GM19463 (cell line): ENCODE measurements around the gene PBX2.
A peak's percentile ranks its signal among the peaks of the same experiment; 100 is the strongest.
"Not testable (repeated sequence)": the region's sequence is repeated elsewhere in the genome, so short reads cannot be mapped to it uniquely, and the experiment has no call there.

Experiments used
- ATAC-seq: cut with Tn5 transposase; IDR thresholded peaks from one replicate; pipeline ENCODE4 v1.9.1; 2021; ENCODE audit warnings: mild to moderate bottlenecking, moderate library complexity; ENCODE audit not compliant: unreplicated experiment

Gene PBX2

GRCh38 chr6:32190054-32190851 is at the start of gene PBX2:
PBX2 (minus strand) TSS chr6:32190202; CDS start chr6:32189915, 287 bp downstream.
- peak; percentile 60 for ATAC-seq

GRCh38 chr6:32239462-32239861 is 49.5 kb upstream of the PBX2 start:
- ATAC-seq, result no peak

GRCh38 chr6:32234934-32235333 is 44.9 kb upstream of the PBX2 start:
- ATAC-seq, result no peak

- ATAC-seq, result no peak
Measured at GRCh38 chr6:32226434-32226833, 36.4 kb upstream of the PBX2 start.

GRCh38 chr6:32224696-32225095 is 34.7 kb upstream of the PBX2 start:
- ATAC-seq, result peak; percentile 67

GRCh38 chr6:32223258-32224235 is 33.5 kb upstream of the PBX2 start, which contains the start of gene NOTCH4:
NOTCH4 (minus strand) TSS chr6:32224067; CDS start chr6:32223928, 139 bp downstream.
- ATAC-seq, result no peak

GRCh38 chr6:32222333-32223230 is 32.6 kb upstream of the PBX2 start:
- ATAC-seq, result no peak

- no peak for ATAC-seq
Measured at GRCh38 chr6:32220021-32220420, 30.0 kb upstream of the PBX2 start.

GRCh38 chr6:32218167-32218566 is 28.2 kb upstream of the PBX2 start:
- ATAC-seq, result no peak

GRCh38 chr6:32216998-32217397 is 27.0 kb upstream of the PBX2 start:
- no peak for ATAC-seq

GRCh38 chr6:32216285-32216684 is 26.3 kb upstream of the PBX2 start:
- no peak for ATAC-seq

- no peak for ATAC-seq
Measured at GRCh38 chr6:32215617-32216016, 25.6 kb upstream of the PBX2 start.

GRCh38 chr6:32214126-32214525 is 24.1 kb upstream of the PBX2 start:
- ATAC-seq, result no peak

- no peak for ATAC-seq
Measured at GRCh38 chr6:32213649-32214048, 23.6 kb upstream of the PBX2 start.

- no peak for ATAC-seq
Measured at GRCh38 chr6:32212076-32212760, 22.2 kb upstream of the PBX2 start.

- not testable (repeated sequence) for ATAC-seq
Measured at GRCh38 chr6:32211432-32211831, 21.4 kb upstream of the PBX2 start.

GRCh38 chr6:32210191-32210601 is 20.2 kb upstream of the PBX2 start:
- no peak for ATAC-seq

- ATAC-seq, result no peak
Measured at GRCh38 chr6:32208996-32209395, 19.0 kb upstream of the PBX2 start.

GRCh38 chr6:32204268-32204715 is 14.3 kb upstream of the PBX2 start:
- ATAC-seq, result no peak
